HG03108 (cell line): ENCODE results near the gene ZSWIM6.

Source experiments
- ATAC-seq: cut with Tn5 transposase; IDR thresholded peaks from one replicate; pipeline ENCODE4 v1.9.1; 2021; ENCODE audit warnings: moderate library complexity; ENCODE audit not compliant: unreplicated experiment

ZSWIM6 gene

GRCh38 chr5:61306531-61307131 is 25.4 kb upstream of the ZSWIM6 start:
- peak; percentile 85 for ATAC-seq

GRCh38 chr5:61307191-61307590 is 24.9 kb upstream of the ZSWIM6 start:
- no peak for ATAC-seq

GRCh38 chr5:61307611-61308010 is 24.4 kb upstream of the ZSWIM6 start:
- no peak for ATAC-seq

- no peak for ATAC-seq
These were observed 23.3 kb upstream of the ZSWIM6 start for GRCh38 chr5:61308712-61309111.

GRCh38 chr5:61309115-61309514 is 22.9 kb upstream of the ZSWIM6 start:
- ATAC-seq, result no peak

- no peak for ATAC-seq
These were observed 20.9 kb upstream of the ZSWIM6 start for GRCh38 chr5:61311056-61311610.

- no peak for ATAC-seq
These were observed 19.9 kb upstream of the ZSWIM6 start for GRCh38 chr5:61311836-61312808.

GRCh38 chr5:61313960-61314681 is 17.9 kb upstream of the ZSWIM6 start:
- no peak for ATAC-seq

- no peak for ATAC-seq
These were observed 13.7 kb upstream of the ZSWIM6 start for GRCh38 chr5:61318376-61318775.

- ATAC-seq, result peak; percentile 98
These were observed 12.5 kb upstream of the ZSWIM6 start for GRCh38 chr5:61319388-61320146.

GRCh38 chr5:61320860-61321259 is 11.2 kb upstream of the ZSWIM6 start:
- ATAC-seq, result no peak

GRCh38 chr5:61321669-61322068 is 10.4 kb upstream of the ZSWIM6 start:
- ATAC-seq, result no peak

- ATAC-seq, result no peak
These were observed 9.0 kb upstream of the ZSWIM6 start for GRCh38 chr5:61322738-61323725.

GRCh38 chr5:61327760-61328753 is 4.0 kb upstream of the ZSWIM6 start:
- ATAC-seq, result peak; percentile 24

GRCh38 chr5:61328791-61329549 is 3.1 kb upstream of the ZSWIM6 start:
- no peak for ATAC-seq

- no peak for ATAC-seq
These were observed 2.4 kb upstream of the ZSWIM6 start for GRCh38 chr5:61329550-61330128.

- no peak for ATAC-seq
These were observed 1.7 kb upstream of the ZSWIM6 start for GRCh38 chr5:61330341-61330844.
